T-helper 17 cell (primary cell): ENCODE data around the gene NAPSA. TPM values are rescaled to one million over a fixed set of nuclear protein-coding genes. Genes with fewer than 3 reads are reported as not detected.
A peak's percentile ranks its signal among the peaks of the same experiment; 100 is the strongest.

Experiments used
- ATAC-seq: fragments of 150-1000 bp; cut with Tn5 transposase; 2 replicates; pipeline ENCODE4 v1.10.0; 2021; ENCODE audit warnings: mild to moderate bottlenecking, moderate library complexity
- DNase-seq, 3 donors: peaks; one replicate each; pipeline versions ENCODE4 v3.0.0 to v3.0.0-alpha.2; 2020 to 2021
- H3K9me3 ChIP-seq: one replicate; pipeline ENCODE4 v1.7.0; 2013; ENCODE audit warnings: low read length, mild to moderate bottlenecking; ENCODE audit not compliant: control insufficient read depth, poor library complexity, severe bottlenecking
- H3K27ac Mint-ChIP-seq: one replicate; pipeline ENCODE4 v1.8.0; 2022; ENCODE audit warnings: mild to moderate bottlenecking, moderate library complexity, mixed read lengths
- H3K27me3 Mint-ChIP-seq: one replicate; pipeline ENCODE4 v1.8.0; 2022; ENCODE audit warnings: mixed read lengths
- H3K36me3 Mint-ChIP-seq: one replicate; pipeline ENCODE4 v1.8.0; 2022; ENCODE audit warnings: low read depth, mixed read lengths
- H3K4me1 Mint-ChIP-seq: one replicate; pipeline ENCODE4 v1.8.0; 2022; ENCODE audit warnings: mild to moderate bottlenecking, mixed read lengths
- H3K4me3 Mint-ChIP-seq: one replicate; pipeline ENCODE4 v1.8.0; 2022; ENCODE audit warnings: mild to moderate bottlenecking, moderate library complexity, mixed read lengths
- total RNA-seq, 4 donors: library from RNA in 2 of 4; stranded (reverse) in 2 of 4; gene quantifications; one replicate each; pipeline ENCODE4 v1.2.3 and lab custom pipeline; 2022 to 2026

NAPSA gene
- total RNA-seq (under 1 TPM; 0.73 to 0.99 TPM), total RNA-seq (lab: John Stamatoyannopoulos, UW) (0.12 to 0.30 reads per million in 2 donors)

DNA sequence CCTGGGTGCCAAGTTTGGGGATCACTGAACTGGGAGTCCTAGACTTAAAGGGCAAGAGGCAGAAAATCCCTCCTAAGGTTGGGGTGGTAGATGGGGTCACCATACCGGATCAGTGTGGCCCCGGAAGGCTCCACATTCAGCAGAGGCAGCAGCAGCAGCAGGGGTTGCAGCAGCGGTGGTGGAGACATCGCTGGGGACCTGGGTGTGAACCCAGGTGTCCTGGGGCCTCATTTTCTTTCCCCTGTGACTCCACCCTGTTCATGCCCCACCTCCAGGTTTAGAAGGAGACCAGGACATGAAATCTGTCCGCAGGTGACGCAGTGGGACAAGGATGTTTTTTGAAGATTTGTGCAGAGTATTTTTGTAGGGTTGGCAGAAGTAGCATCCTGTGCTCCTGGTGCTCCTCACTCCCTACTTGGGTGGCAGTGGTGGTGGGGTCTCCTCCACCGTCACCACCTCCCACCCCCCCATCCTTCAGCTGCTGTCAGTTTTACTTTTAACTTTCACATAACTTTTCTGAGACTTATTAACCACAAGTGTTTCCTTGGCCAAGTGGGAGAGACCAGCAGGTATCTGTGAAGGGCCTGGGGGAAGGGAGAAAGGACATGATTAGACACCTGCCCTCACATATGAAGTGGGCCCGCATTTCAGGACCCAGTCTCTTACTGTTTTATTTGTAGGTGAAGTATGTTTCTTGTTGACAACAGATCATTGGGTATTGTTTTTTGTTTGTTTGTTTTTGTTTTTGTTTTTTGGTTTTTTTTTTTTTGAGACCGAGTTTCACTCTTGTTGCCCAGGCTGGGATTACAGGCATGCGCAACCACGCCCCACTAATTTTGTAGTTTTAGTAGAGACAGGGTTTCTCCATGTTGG is at the start of gene NAPSA:
Gene NAPSA (minus strand): TSS at position 206 of the 873 bp plus-strand sequence. CDS start 18 bp downstream, at position 188.
- Mint-ChIP-seq H3K4me3 (peak within 1 kb of the TSS; percentile 63), H3K27me3 (no peaks in the 10 kb centered on the region), H3K36me3 (no peaks in the 10 kb centered on the region), H3K4me1 (peaks cover 30% of the 10 kb centered on the region), H3K27ac (peak within 1 kb of the TSS; percentile 84)
- H3K9me3 ChIP-seq = no peaks in the 10 kb centered on the region
- no peak for ATAC-seq
- no peak for DNase-seq

- Mint-ChIP-seq H3K27ac (no peak overlapping the region), H3K4me1 (peaks cover 3% of the 10 kb centered on the region), H3K36me3 (no peaks in the 10 kb centered on the region), H3K27me3 (no peaks in the 10 kb centered on the region), H3K4me3 (no peak overlapping the region)
- no peaks in the 10 kb centered on the region for H3K9me3 ChIP-seq
- ATAC-seq (no peak), DNase-seq (no peak)
Observed at GRCh38 chr19:50413531-50413930, 48.1 kb upstream of the NAPSA start.

DNA sequence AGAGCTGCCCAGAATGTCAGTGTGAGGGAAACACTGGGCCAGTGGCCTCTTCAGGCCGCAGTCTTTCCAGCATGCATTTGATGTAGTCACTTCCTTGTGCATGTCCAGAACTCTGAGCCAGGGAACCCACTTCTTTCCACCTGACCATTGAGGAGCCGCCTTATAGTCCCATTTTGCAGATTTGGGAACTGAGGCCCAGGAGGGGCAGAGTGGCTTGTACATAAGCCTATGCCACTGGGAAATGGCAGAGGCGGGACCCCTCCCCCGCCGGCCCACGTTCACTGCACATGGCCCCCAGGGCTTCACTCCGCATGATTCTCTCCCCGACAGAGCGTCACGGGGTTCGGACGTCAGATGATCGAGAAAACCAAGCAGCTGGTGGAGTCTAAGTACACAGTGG is 47.7 kb upstream of the NAPSA start:
- Mint-ChIP-seq H3K4me3 (no peak overlapping the region), H3K36me3 (no peaks in the 10 kb centered on the region), H3K27ac (no peak overlapping the region), H3K27me3 (no peaks in the 10 kb centered on the region), H3K4me1 (peaks cover 3% of the 10 kb centered on the region)
- no peak for ATAC-seq
- DNase-seq = no peak
- no peaks in the 10 kb centered on the region for H3K9me3 ChIP-seq

DNA sequence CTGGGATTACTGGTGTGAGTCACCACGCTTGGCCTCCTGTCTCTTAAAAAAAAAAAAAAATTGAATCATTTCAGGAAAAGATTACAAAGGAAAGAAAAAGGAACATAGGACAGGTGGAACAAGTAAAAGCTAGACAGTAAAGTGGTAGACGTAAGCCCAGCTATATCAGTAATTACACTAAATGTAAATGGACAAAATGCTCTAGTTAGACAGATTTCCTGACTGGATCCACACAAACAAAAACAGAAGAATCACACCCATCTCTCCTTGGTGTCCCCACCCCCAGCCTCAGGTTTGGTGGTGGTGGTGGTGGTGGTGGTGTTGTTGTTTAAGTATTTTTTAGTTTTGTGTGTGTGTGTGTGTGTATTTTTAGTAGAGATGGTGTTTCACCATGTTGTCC is 47.0 kb upstream of the NAPSA start:
- no peaks in the 10 kb centered on the region for H3K36me3 Mint-ChIP-seq
- no peaks in the 10 kb centered on the region for H3K9me3 ChIP-seq
- no peaks in the 10 kb centered on the region for H3K27me3 Mint-ChIP-seq
- H3K4me1 Mint-ChIP-seq = peaks cover 3% of the 10 kb centered on the region
- no peak for DNase-seq
- no peak for ATAC-seq
- no peak overlapping the region for H3K27ac Mint-ChIP-seq
- no peak overlapping the region for H3K4me3 Mint-ChIP-seq

GRCh38 chr19:50410109-50410508 is 44.7 kb upstream of the NAPSA start:
- Mint-ChIP-seq H3K36me3 (peaks cover 2% of the 10 kb centered on the region), H3K4me1 (peaks cover 5% of the 10 kb centered on the region), H3K27ac (no peak overlapping the region), H3K4me3 (no peak overlapping the region), H3K27me3 (no peaks in the 10 kb centered on the region)
- no peaks in the 10 kb centered on the region for H3K9me3 ChIP-seq
- DNase-seq (no peak), ATAC-seq (no peak)

DNA sequence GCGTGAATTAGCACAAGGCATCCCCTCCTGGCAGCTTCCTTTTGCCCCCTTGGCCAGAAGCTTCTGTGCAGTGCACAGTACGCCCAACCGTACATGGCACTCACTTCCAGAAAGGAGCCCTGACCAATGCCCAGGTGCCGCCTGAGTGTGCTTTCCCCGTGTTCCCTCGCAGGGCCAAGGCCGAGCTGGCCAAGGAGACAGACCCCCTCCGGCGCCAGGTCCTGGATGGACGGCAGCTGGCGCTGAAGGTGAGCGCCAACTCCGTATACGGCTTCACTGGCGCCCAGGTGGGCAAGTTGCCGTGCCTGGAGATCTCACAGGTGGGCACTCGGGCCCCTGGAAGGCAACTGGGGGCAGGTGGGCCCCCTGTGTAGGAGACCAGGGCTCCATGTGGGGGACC is 43.9 kb upstream of the NAPSA start:
- Mint-ChIP-seq H3K27me3 (no peaks in the 10 kb centered on the region), H3K4me3 (no peak overlapping the region), H3K36me3 (peaks cover 2% of the 10 kb centered on the region), H3K4me1 (peaks cover 2% of the 10 kb centered on the region), H3K27ac (no peak overlapping the region)
- DNase-seq = no peak
- ATAC-seq = no peak
- no peaks in the 10 kb centered on the region for H3K9me3 ChIP-seq

- DNase-seq = no peak
- Mint-ChIP-seq H3K4me3 (no peak overlapping the region), H3K36me3 (peaks cover 2% of the 10 kb centered on the region), H3K27me3 (no peaks in the 10 kb centered on the region), H3K4me1 (peaks cover 2% of the 10 kb centered on the region), H3K27ac (no peak overlapping the region)
- H3K9me3 ChIP-seq = no peaks in the 10 kb centered on the region
- ATAC-seq = no peak
Observed at GRCh38 chr19:50406829-50407228, 41.4 kb upstream of the NAPSA start.

DNA sequence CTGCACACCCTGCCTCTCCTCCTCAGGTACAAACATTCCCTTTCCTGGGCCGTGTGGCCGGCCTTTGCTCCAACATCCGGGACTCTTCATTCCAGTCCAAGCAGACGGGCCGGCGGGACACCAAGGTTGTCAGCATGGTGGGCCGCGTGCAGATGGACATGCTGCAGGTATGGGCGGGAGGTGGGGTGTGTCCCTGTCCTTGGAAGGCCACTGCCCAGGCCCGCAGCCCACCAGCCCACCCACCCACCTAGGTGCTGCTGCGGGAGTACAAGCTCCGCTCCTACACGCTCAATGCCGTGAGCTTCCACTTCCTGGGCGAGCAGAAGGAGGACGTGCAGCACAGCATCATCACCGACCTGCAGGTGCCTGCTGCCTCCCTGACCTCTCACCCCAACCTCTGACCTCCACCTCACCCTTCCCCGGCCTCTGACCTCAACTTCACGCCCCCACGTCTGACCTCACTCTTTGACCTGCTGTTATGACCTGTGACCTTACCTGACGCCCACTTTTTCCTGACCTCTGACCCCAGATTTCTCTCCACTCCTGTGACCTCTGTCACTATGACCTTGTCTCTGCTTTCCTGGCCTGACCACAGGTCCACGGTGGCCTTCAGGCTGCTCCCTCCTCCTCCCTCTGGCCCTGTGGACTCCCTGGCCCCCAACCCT is 40.8 kb upstream of the NAPSA start:
- no peaks in the 10 kb centered on the region for H3K9me3 ChIP-seq
- Mint-ChIP-seq H3K27me3 (no peaks in the 10 kb centered on the region), H3K4me3 (no peak overlapping the region), H3K4me1 (peaks cover 2% of the 10 kb centered on the region), H3K27ac (no peak overlapping the region), H3K36me3 (peaks cover 2% of the 10 kb centered on the region)
- no peak for DNase-seq
- ATAC-seq = no peak

DNA sequence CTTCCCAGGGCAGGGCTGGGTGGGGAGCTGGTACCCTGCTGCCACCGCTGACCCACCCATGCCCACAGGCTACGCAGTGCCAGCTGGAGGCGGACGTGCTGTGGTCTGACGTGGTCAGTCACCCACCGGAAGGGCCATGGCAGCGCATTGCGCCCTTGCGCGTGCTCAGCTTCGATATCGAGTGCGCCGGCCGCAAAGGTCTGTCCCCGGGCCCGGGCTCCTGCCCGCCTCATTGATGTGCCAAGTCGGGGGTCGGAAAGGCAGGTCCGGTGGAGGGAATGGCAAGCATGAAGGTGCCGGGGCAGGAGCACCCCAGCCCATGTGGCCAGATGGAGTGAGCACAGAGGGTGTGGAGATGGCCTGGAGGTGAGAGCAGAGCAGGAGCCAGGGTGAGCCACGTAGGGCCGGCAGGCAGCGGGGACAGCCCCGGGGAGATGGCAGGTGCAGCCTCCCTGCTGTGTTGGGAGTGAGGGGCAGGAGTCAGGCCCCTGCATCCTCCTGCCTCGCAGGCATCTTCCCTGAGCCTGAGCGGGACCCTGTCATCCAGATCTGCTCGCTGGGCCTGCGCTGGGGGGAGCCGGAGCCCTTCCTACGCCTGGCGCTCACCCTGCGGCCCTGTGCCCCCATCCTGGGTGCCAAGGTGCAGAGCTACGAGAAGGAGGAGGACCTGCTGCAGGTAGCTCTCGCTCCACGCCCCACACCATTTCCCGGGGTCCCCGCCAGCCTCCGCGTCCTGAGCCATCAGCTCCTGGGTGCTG is 37.3 kb upstream of the NAPSA start:
- H3K27me3 Mint-ChIP-seq = no peaks in the 10 kb centered on the region
- peaks cover 6% of the 10 kb centered on the region for H3K4me1 Mint-ChIP-seq
- DNase-seq = no peak
- H3K4me3 Mint-ChIP-seq = no peak overlapping the region
- H3K9me3 ChIP-seq = no peaks in the 10 kb centered on the region
- no peak overlapping the region for H3K27ac Mint-ChIP-seq
- ATAC-seq = no peak
- peaks cover 6% of the 10 kb centered on the region for H3K36me3 Mint-ChIP-seq

- no peaks in the 10 kb centered on the region for H3K27me3 Mint-ChIP-seq
- no peak overlapping the region for H3K4me3 Mint-ChIP-seq
- ATAC-seq = no peak
- no peaks in the 10 kb centered on the region for H3K9me3 ChIP-seq
- H3K36me3 Mint-ChIP-seq = peaks cover 6% of the 10 kb centered on the region
- H3K4me1 Mint-ChIP-seq = peaks cover 6% of the 10 kb centered on the region
- no peak overlapping the region for H3K27ac Mint-ChIP-seq
- no peak for DNase-seq
Observed at GRCh38 chr19:50401605-50402450, 36.4 kb upstream of the NAPSA start.

DNA sequence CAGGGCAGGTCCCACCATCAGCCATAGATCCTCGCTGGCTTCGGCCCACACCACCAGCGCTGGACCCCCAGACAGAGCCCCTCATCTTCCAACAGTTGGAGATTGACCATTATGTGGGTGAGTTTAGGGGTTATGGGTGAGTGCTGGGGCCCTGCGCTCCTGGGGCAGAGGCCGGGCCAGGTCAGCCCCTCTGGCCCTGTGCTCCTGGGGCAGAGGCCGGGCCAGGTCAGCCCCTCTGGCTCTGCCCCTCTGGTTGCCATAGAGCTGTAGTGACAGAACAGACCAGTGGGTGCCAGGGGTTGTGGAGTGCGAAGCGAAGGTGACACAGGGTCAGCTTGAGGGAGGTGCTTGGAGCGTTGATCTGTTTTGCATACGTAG is 33.9 kb upstream of the NAPSA start:
- Mint-ChIP-seq H3K4me1 (peaks cover 6% of the 10 kb centered on the region), H3K4me3 (no peak overlapping the region), H3K27me3 (no peaks in the 10 kb centered on the region), H3K27ac (no peak overlapping the region), H3K36me3 (peaks cover 4% of the 10 kb centered on the region)
- H3K9me3 ChIP-seq = no peaks in the 10 kb centered on the region
- no peak for ATAC-seq
- no peak for DNase-seq

DNA sequence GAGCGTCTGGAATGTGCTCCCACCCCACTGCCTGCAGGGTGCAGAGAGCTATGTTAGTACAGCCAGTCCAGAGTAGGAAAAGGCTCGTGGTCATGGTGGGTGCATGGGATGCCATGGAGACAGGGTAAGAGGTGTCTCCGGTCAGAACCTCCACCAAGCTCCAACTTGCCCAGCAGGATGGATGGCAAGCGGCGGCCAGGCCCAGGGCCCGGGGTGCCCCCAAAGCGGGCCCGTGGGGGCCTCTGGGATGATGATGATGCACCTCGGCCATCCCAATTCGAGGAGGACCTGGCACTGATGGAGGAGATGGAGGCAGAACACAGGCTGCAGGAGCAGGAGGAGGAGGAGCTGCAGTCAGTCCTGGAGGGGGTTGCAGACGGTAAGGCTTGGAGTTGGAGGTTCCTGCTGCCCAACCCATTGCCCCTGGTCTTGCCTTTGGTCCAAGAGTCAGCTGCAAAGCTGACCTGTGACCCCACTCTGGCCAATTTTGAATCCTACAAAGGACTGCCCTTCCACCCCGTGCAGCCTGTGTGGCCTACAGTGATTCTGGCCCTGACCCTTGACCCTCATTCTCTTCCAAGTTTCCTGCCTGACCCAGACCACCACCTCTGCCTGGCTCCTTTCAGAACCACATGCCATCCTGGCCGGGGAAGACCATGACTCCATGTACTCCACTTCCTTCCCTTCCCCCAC is 33.4 kb upstream of the NAPSA start:
- Mint-ChIP-seq H3K4me3 (no peak overlapping the region), H3K27me3 (no peaks in the 10 kb centered on the region), H3K4me1 (peaks cover 6% of the 10 kb centered on the region), H3K27ac (peak overlapping the region; percentile 16), H3K36me3 (peaks cover 4% of the 10 kb centered on the region)
- ATAC-seq (no peak), DNase-seq (no peak)
- H3K9me3 ChIP-seq = no peaks in the 10 kb centered on the region
